Stimulated activated CD4-positive, alpha-beta T cell treated with anti-CD3 and anti-CD28 coated beads, Interleukin-4, amount 100 ng/mL, for 48 hours (primary cell): ENCODE measurements around the gene ELN.
A peak's percentile ranks its signal among the peaks of the same experiment; 100 is the strongest.

ENCODE experiments used
- DNase-seq, 2 donors: peaks; one replicate each; pipeline ENCODE4 v3.0.0-alpha.2; 2020; ENCODE audit warnings: low read depth in 2 of 2

ELN gene

GRCh38 chr7:74093671-74094223 is 65.8 kb downstream of the ELN start:
- DNase-seq, result no peak

- DNase-seq, result peak; percentile 63 to 74
Observed at GRCh38 chr7:74094224-74095101, 66.5 kb downstream of the ELN start.

GRCh38 chr7:74095135-74095534 is 67.2 kb downstream of the ELN start:
- DNase-seq, result no peak

- DNase-seq, result no peak
Observed at GRCh38 chr7:74097937-74098614, 70.1 kb downstream of the ELN start.

- DNase-seq, result no peak
Observed at GRCh38 chr7:74099031-74099430, 71.1 kb downstream of the ELN start.

- no peak for DNase-seq
Observed at GRCh38 chr7:74101061-74101681, 73.2 kb downstream of the ELN start.

GRCh38 chr7:74103219-74103772 is 75.3 kb downstream of the ELN start:
- DNase-seq, result no peak

- DNase-seq, result no peak
Observed at GRCh38 chr7:74104702-74105101, 76.7 kb downstream of the ELN start.

- DNase-seq, result no peak
Observed at GRCh38 chr7:74105992-74106391, 78.0 kb downstream of the ELN start.

- no peak for DNase-seq
Observed at GRCh38 chr7:74106846-74107245, 78.9 kb downstream of the ELN start.

- no peak for DNase-seq
Observed at GRCh38 chr7:74115326-74115725, 87.4 kb downstream of the ELN start.

- no peak for DNase-seq
Observed at GRCh38 chr7:74116356-74116755, 88.4 kb downstream of the ELN start.
